HEK293 (cell line): ENCODE measurements around the gene PYGO2.

Source experiments
- CTCF ChIA-PET: fragments of 350-600 bp; formaldehyde crosslinking; extraction: SDS; loops from one replicate; lab custom pipeline; 2021; ENCODE audit warnings: antibody characterized with exemption; lab: Yijun Ruan, JAX
- POLR2A ChIA-PET: fragments of 300-600 bp; formaldehyde crosslinking; extraction: SDS; loops from one replicate; lab custom pipeline; 2020; ENCODE audit warnings: antibody characterized with exemption, inconsistent platforms; lab: Yijun Ruan, JAX
- H3K27ac ChIP-seq: fragments of 200-500 bp; sonication (Bioruptor generic); 2 replicates; pipeline ENCODE4 v1.5.1; 2014; ENCODE audit warnings: low read depth, low read length, control low read depth, inconsistent platforms; ENCODE audit errors: extremely low read depth
- H3K36me3 ChIP-seq, 2 experiments: fragments of 200-500 bp in 1 of 2; sonication (Bioruptor generic) in 1 of 2; 1 replicate in 1 of 2; 2 replicates in 1 of 2; pipeline ENCODE4 v1.5.1; 2014 to 2017; ENCODE audit warnings: inconsistent platforms in 2 of 2, low read length in 2 of 2; ENCODE audit not compliant: control insufficient read depth in 2 of 2, insufficient read depth in 1 of 2
- H3K4me1 ChIP-seq: fragments of 200-500 bp; sonication (Bioruptor generic); 2 replicates; pipeline ENCODE4 v1.5.1; 2014; ENCODE audit warnings: mild to moderate bottlenecking, low read length, inconsistent platforms; ENCODE audit not compliant: control insufficient read depth, insufficient read depth
- H3K4me3 ChIP-seq: 2 replicates; pipeline ENCODE4 v1.5.1; 2011; ENCODE audit warnings: low read depth, mild to moderate bottlenecking, control low read depth, low read length, moderate library complexity
- H3K9me3 ChIP-seq: fragments of 200-500 bp; sonication (Bioruptor generic); 2 replicates; pipeline ENCODE4 v1.5.1; 2014; ENCODE audit warnings: low read depth, low read length, inconsistent platforms; ENCODE audit not compliant: control insufficient read depth, insufficient read depth
- CTCF ChIP-seq: fragments of 450-650 bp; formaldehyde crosslinking; IDR thresholded peaks from 2 replicates; pipeline ENCODE4 v1.5.1; 2016; ENCODE audit warnings: missing biosample characterization, missing genetic modification characterization
- GLIS1 ChIP-seq: fragments of 450-650 bp; formaldehyde crosslinking; IDR thresholded peaks from 2 replicates; pipeline ENCODE4 v1.5.1; 2016; ENCODE audit warnings: missing biosample characterization, missing genetic modification characterization
- KLF8 ChIP-seq: fragments of 450-650 bp; formaldehyde crosslinking; IDR thresholded peaks from 2 replicates; pipeline ENCODE4 v1.5.1; 2016; ENCODE audit warnings: missing biosample characterization, missing genetic modification characterization
- MYNN ChIP-seq: fragments of 450-650 bp; formaldehyde crosslinking; IDR thresholded peaks from 2 replicates; pipeline ENCODE4 v1.5.1; 2016; ENCODE audit warnings: missing biosample characterization, missing genetic modification characterization, borderline replicate concordance
- TCF7L2 ChIP-seq: IDR thresholded peaks from 2 replicates; pipeline ENCODE4 v1.6.1; 2011; ENCODE audit warnings: low read depth, mild to moderate bottlenecking, inconsistent platforms, low read length, moderate library complexity, borderline replicate concordance
- ZBTB1 ChIP-seq: fragments of 450-650 bp; formaldehyde crosslinking; IDR thresholded peaks from 2 replicates; pipeline ENCODE4 v1.5.1; 2016; ENCODE audit warnings: missing biosample characterization, missing genetic modification characterization
- ZBTB10 ChIP-seq: fragments of 450-650 bp; formaldehyde crosslinking; IDR thresholded peaks from 2 replicates; pipeline ENCODE4 v1.5.1; 2016; ENCODE audit warnings: missing biosample characterization, missing genetic modification characterization
- ZEB2 ChIP-seq: fragments of 450-650 bp; formaldehyde crosslinking; IDR thresholded peaks from 2 replicates; pipeline ENCODE4 v1.5.1; 2016; ENCODE audit warnings: missing biosample characterization, missing genetic modification characterization
- ZFP37 ChIP-seq: fragments of 450-650 bp; formaldehyde crosslinking; IDR thresholded peaks from 2 replicates; pipeline ENCODE4 v1.5.1; 2016; ENCODE audit warnings: missing biosample characterization, missing genetic modification characterization
- ZIC2 ChIP-seq: fragments of 450-650 bp; formaldehyde crosslinking; IDR thresholded peaks from 2 replicates; pipeline ENCODE4 v1.5.1; 2016; ENCODE audit warnings: missing biosample characterization, missing genetic modification characterization
- ZNF121 ChIP-seq: fragments of 450-650 bp; formaldehyde crosslinking; IDR thresholded peaks from 2 replicates; pipeline ENCODE4 v1.5.1; 2016; ENCODE audit warnings: missing biosample characterization, missing genetic modification characterization
- ZNF140 ChIP-seq: fragments of 450-650 bp; formaldehyde crosslinking; IDR thresholded peaks from 2 replicates; pipeline ENCODE4 v1.5.1; 2016; ENCODE audit warnings: missing biosample characterization, missing genetic modification characterization
- ZNF175 ChIP-seq: fragments of 450-650 bp; formaldehyde crosslinking; IDR thresholded peaks from 2 replicates; pipeline ENCODE4 v1.5.1; 2016; ENCODE audit warnings: missing biosample characterization, missing genetic modification characterization
- ZNF23 ChIP-seq: fragments of 450-650 bp; formaldehyde crosslinking; IDR thresholded peaks from 2 replicates; pipeline ENCODE4 v1.5.1; 2016; ENCODE audit warnings: missing biosample characterization, missing genetic modification characterization, borderline replicate concordance
- ZNF280C ChIP-seq: fragments of 450-650 bp; formaldehyde crosslinking; IDR thresholded peaks from 2 replicates; pipeline ENCODE4 v1.5.1; 2016; ENCODE audit warnings: missing biosample characterization, missing genetic modification characterization
- ZNF501 ChIP-seq: fragments of 450-650 bp; formaldehyde crosslinking; IDR thresholded peaks from 2 replicates; pipeline ENCODE4 v1.5.1; 2016; ENCODE audit warnings: missing biosample characterization, missing genetic modification characterization
- ZNF555 ChIP-seq: fragments of 450-650 bp; formaldehyde crosslinking; conservative IDR thresholded peaks from 2 replicates; pipeline ENCODE4 v1.5.1; 2017; ENCODE audit warnings: missing biosample characterization, mild to moderate bottlenecking, missing genetic modification characterization, inconsistent platforms
- ZNF585B ChIP-seq: fragments of 450-650 bp; formaldehyde crosslinking; IDR thresholded peaks from 2 replicates; pipeline ENCODE4 v1.5.1; 2016; ENCODE audit warnings: missing biosample characterization, missing genetic modification characterization
- ZNF654 ChIP-seq: fragments of 450-650 bp; formaldehyde crosslinking; IDR thresholded peaks from 2 replicates; pipeline ENCODE4 v1.5.1; 2016; ENCODE audit warnings: low read depth, missing biosample characterization, missing genetic modification characterization
- ZNF660 ChIP-seq: fragments of 450-650 bp; IDR thresholded peaks from 2 replicates; pipeline ENCODE4 v1.5.1; 2018; ENCODE audit warnings: missing biosample characterization, mild to moderate bottlenecking, missing genetic modification characterization
- ZNF677 ChIP-seq: fragments of 450-650 bp; IDR thresholded peaks from 2 replicates; pipeline ENCODE4 v1.5.0; 2018; ENCODE audit warnings: missing biosample characterization, mild to moderate bottlenecking, missing genetic modification characterization, moderate library complexity
- ZNF707 ChIP-seq: fragments of 450-650 bp; formaldehyde crosslinking; IDR thresholded peaks from 2 replicates; pipeline ENCODE4 v1.5.1; 2016; ENCODE audit warnings: missing biosample characterization, missing genetic modification characterization
- ZNF792 ChIP-seq: fragments of 450-650 bp; formaldehyde crosslinking; IDR thresholded peaks from 2 replicates; pipeline ENCODE4 v1.5.1; 2016; ENCODE audit warnings: missing biosample characterization, missing genetic modification characterization
- ZSCAN30 ChIP-seq: fragments of 450-650 bp; IDR thresholded peaks from 2 replicates; pipeline ENCODE4 v1.5.1; 2018; ENCODE audit warnings: missing biosample characterization, mild to moderate bottlenecking, missing genetic modification characterization, moderate library complexity
- ZXDB ChIP-seq: fragments of 450-650 bp; formaldehyde crosslinking; IDR thresholded peaks from 2 replicates; pipeline ENCODE4 v1.5.1; 2016; ENCODE audit warnings: missing biosample characterization, missing genetic modification characterization
- TF ChIP-seq, protein P1 (sequence below): fragments of 450-650 bp; formaldehyde crosslinking; IDR thresholded peaks from 2 replicates; pipeline ENCODE4 v1.5.1; 2017; ENCODE audit warnings: missing biosample characterization, missing genetic modification characterization
- TF ChIP-seq, protein P2 (sequence below): fragments of 450-650 bp; formaldehyde crosslinking; IDR thresholded peaks from 2 replicates; pipeline ENCODE4 v1.5.1; 2016; ENCODE audit warnings: missing biosample characterization, missing genetic modification characterization
- TF ChIP-seq, protein P3 (sequence below): fragments of 450-650 bp; formaldehyde crosslinking; IDR thresholded peaks from 2 replicates; pipeline ENCODE4 v1.5.1; 2016; ENCODE audit warnings: missing biosample characterization, missing genetic modification characterization

The PYGO2 gene

DNA sequence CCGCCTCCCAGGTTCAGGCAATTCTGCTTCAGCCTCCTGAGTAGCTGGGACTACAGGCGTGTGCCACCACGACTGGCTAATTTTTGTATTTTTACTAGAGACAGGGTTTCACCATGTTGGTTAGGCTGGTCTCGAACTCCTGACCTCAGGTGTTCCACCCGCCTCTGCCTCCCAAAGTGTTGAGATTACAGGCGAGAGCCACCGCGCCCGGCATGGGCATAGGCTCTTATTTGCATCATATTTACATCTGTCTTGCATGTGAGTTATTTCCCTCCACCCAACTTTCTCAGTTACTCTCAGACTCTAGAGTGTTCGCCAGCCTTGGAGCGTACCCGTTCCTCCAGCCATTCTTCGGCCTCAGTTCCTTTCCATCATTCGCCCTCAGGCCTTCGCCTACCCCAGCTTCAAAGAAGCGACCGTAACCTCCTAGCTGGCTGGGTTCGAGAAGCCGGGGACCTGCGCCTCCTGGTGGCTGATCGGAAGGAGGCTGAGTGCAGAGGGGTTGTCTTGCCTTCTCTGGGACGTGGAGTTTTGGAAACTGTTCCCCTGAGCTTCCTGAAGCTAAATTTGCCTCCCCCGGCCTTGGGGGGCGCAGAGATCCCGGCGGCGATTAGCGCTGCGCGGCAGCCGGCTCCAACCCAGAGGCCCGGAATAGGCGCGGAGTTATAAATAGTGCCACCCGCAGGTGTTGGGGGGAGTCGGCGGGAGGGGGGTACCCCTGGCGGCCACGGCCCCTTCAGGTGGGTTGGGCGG is 37.4 kb upstream of the PYGO2 start:
- H3K9me3 ChIP-seq = no peaks in the 10 kb centered on the region
- no peaks in the 10 kb centered on the region for H3K36me3 ChIP-seq
- peaks cover 7% of the 10 kb centered on the region for H3K4me1 ChIP-seq
- no peak overlapping the region for H3K4me3 ChIP-seq
- ChIA-PET CTCF (interaction anchor here (0.6 to 8.9 kb wide), 23 partner anchors 9 to 439 kb away, joined by 3 to 55 read pairs (median 6); partner anchors contain the start of genes FLAD1, PBXIP1, PYGO2 and SHC1), POLR2A (interaction anchor here (0.7 to 1.8 kb wide), 5 partner anchors 13 to 52 kb away, joined by 3 to 8 read pairs (median 3); partner anchors contain the start of genes ADAM15, FLAD1 and PYGO2)
- H3K27ac ChIP-seq = no peak overlapping the region
- peak; percentile 66 for TF ChIP-seq ZBTB10 (tag by site-specific recombination)
- peak; percentile 41 for TF ChIP-seq ZNF654 (tag by site-specific recombination)
- no peak for TF ChIP-seq ZXDB (tag by site-specific recombination)
- TF ChIP-seq ZNF585B (tag by site-specific recombination) = no peak
- no peak for TF ChIP-seq ZBTB1 (tag by site-specific recombination)
- TF ChIP-seq CTCF (tag by site-specific recombination) = peak; percentile 88
- TF ChIP-seq ZNF175 (tag by site-specific recombination) = no peak
- TF ChIP-seq, protein P1, sequence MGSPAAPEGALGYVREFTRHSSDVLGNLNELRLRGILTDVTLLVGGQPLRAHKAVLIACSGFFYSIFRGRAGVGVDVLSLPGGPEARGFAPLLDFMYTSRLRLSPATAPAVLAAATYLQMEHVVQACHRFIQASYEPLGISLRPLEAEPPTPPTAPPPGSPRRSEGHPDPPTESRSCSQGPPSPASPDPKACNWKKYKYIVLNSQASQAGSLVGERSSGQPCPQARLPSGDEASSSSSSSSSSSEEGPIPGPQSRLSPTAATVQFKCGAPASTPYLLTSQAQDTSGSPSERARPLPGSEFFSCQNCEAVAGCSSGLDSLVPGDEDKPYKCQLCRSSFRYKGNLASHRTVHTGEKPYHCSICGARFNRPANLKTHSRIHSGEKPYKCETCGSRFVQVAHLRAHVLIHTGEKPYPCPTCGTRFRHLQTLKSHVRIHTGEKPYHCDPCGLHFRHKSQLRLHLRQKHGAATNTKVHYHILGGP (tag by site-specific recombination) = no peak
- TF ChIP-seq ZNF23 = no peak
- TF ChIP-seq ZNF140 (tag by site-specific recombination) = no peak
- TF ChIP-seq MYNN = no peak
- TF ChIP-seq ZEB2 (tag by site-specific recombination) = 0 out of 2 replicates have a peak, but pooled peaks have one; percentile 55
- peak; percentile 51 for TF ChIP-seq GLIS1 (tag by site-specific recombination)
- no peak for TF ChIP-seq ZNF792
- TF ChIP-seq ZNF707 (tag by site-specific recombination) = no peak
- no peak for TF ChIP-seq ZNF677 (tag by site-specific recombination)
- TF ChIP-seq ZNF501 = peak; percentile 65; the same call in 1 of the 2 replicates
- 0 out of 2 replicates have a peak, but pooled peaks have one; percentile 42 for TF ChIP-seq ZFP37 (tag by site-specific recombination)
- TF ChIP-seq TCF7L2 = peak; percentile 80; the same call in 1 of the 2 replicates
- TF ChIP-seq, protein P2, sequence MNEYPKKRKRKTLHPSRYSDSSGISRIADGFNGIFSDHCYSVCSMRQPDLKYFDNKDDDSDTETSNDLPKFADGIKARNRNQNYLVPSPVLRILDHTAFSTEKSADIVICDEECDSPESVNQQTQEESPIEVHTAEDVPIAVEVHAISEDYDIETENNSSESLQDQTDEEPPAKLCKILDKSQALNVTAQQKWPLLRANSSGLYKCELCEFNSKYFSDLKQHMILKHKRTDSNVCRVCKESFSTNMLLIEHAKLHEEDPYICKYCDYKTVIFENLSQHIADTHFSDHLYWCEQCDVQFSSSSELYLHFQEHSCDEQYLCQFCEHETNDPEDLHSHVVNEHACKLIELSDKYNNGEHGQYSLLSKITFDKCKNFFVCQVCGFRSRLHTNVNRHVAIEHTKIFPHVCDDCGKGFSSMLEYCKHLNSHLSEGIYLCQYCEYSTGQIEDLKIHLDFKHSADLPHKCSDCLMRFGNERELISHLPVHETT = no peak
- peak; percentile 53; the same call in 1 of the 2 replicates for TF ChIP-seq ZNF660
- TF ChIP-seq ZNF280C (tag by site-specific recombination) = no peak
- TF ChIP-seq ZNF555 (tag by site-specific recombination) = no peak
- 0 out of 2 replicates have a peak, but pooled peaks have one; percentile 15 for TF ChIP-seq ZIC2 (tag by site-specific recombination)
- TF ChIP-seq, protein P3, sequence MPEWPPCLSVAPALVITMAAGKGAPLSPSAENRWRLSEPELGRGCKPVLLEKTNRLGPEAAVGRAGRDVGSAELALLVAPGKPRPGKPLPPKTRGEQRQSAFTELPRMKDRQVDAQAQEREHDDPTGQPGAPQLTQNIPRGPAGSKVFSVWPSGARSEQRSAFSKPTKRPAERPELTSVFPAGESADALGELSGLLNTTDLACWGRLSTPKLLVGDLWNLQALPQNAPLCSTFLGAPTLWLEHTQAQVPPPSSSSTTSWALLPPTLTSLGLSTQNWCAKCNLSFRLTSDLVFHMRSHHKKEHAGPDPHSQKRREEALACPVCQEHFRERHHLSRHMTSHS (tag by site-specific recombination) = no peak
- TF ChIP-seq KLF8 (tag by site-specific recombination) = peak; percentile 36
- 0 out of 2 replicates have a peak, but pooled peaks have one; percentile 29 for TF ChIP-seq ZSCAN30
- TF ChIP-seq ZNF121 (tag by site-specific recombination) = no peak
